DND-41 (cell line): Measurements from ENCODE around the gene DNAH2.

Experiments used
- EZH2 ChIP-seq: IDR thresholded peaks from 3 replicates; pipeline ENCODE4 v1.6.1; 2012; ENCODE audit warnings: borderline replicate concordance, low read depth, mild to moderate bottlenecking, moderate library complexity, low read length, inconsistent platforms; ENCODE audit not compliant: severe bottlenecking
- TF ChIP-seq, protein P1 (sequence below): IDR thresholded peaks from 2 replicates; pipeline ENCODE4 v1.5.1; 2012; ENCODE audit warnings: borderline replicate concordance, low read length, moderate library complexity, mild to moderate bottlenecking; ENCODE audit not compliant: poor library complexity, severe bottlenecking; ENCODE audit errors: extremely low read depth

DNA sequence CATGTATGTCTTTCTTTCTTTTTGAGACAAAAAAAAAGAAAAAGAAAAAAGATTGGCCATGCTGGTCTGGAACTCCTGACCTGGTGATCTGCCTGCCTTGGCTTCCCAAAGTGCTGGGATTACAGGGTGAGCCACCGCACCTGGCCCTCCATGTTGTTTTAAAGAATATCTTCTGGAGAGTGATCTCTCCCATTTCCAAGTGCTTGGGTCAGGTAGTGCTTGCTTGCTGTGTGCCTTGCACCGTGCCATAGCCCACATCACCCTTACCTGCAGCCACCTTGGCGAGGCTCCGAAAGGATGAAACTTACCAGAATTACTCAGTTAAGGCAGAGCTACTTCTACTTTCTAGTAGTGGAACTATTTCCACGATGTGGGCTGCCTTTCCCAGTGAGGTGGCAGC is 97.4 kb downstream of the DNAH2 start:
- TF ChIP-seq, protein P1, sequence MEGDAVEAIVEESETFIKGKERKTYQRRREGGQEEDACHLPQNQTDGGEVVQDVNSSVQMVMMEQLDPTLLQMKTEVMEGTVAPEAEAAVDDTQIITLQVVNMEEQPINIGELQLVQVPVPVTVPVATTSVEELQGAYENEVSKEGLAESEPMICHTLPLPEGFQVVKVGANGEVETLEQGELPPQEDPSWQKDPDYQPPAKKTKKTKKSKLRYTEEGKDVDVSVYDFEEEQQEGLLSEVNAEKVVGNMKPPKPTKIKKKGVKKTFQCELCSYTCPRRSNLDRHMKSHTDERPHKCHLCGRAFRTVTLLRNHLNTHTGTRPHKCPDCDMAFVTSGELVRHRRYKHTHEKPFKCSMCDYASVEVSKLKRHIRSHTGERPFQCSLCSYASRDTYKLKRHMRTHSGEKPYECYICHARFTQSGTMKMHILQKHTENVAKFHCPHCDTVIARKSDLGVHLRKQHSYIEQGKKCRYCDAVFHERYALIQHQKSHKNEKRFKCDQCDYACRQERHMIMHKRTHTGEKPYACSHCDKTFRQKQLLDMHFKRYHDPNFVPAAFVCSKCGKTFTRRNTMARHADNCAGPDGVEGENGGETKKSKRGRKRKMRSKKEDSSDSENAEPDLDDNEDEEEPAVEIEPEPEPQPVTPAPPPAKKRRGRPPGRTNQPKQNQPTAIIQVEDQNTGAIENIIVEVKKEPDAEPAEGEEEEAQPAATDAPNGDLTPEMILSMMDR = no peak
- TF ChIP-seq EZH2 = no peak
